Neuron (in vitro differentiated cells): Measurements from ENCODE around the gene MUC4.
"Not testable (repeated sequence)": the region's sequence is repeated elsewhere in the genome, so short reads cannot be mapped to it uniquely, and the experiment has no call there.

Experiments
- H2AFZ ChIP-seq: one replicate; pipeline ENCODE4 v1.6.1; 2013; ENCODE audit warnings: low read depth, mild to moderate bottlenecking, inconsistent platforms, low read length, moderate library complexity
- H3K27me3 ChIP-seq: one replicate; pipeline ENCODE4 v1.6.1; 2013; ENCODE audit warnings: low read length; ENCODE audit not compliant: insufficient read depth
- H3K36me3 ChIP-seq: one replicate; pipeline ENCODE4 v1.6.1; 2013; ENCODE audit warnings: low read length; ENCODE audit not compliant: insufficient read depth
- H3K4me1 ChIP-seq: one replicate; pipeline ENCODE4 v1.6.1; 2013; ENCODE audit warnings: low read length; ENCODE audit not compliant: insufficient read depth
- H3K4me3 ChIP-seq: 2 replicates; pipeline ENCODE4 v1.5.1; 2013; ENCODE audit warnings: mild to moderate bottlenecking, low read length, moderate library complexity
- H3K9me3 ChIP-seq: one replicate; pipeline ENCODE4 v1.6.1; 2013; ENCODE audit warnings: low read length

The MUC4 gene

GRCh38 chr3:195711813-195712534 is 99.8 kb downstream of the MUC4 start:
- Histone ChIP-seq H2AFZ (no peak overlapping the region), H3K4me1 (no peaks in the 10 kb centered on the region), H3K36me3 (peaks cover 4% of the 10 kb centered on the region), H3K27me3 (peaks cover 7% of the 10 kb centered on the region), H3K4me3 (no peak overlapping the region), H3K9me3 (peaks cover 14% of the 10 kb centered on the region)

GRCh38 chr3:195711091-195711812 is 100.5 kb downstream of the MUC4 start:
- H3K9me3 ChIP-seq, result peaks cover 14% of the 10 kb centered on the region
- not testable (repeated sequence) for H3K36me3 ChIP-seq, H2AFZ ChIP-seq, H3K4me1 ChIP-seq, H3K27me3 ChIP-seq, H3K4me3 ChIP-seq

GRCh38 chr3:195710126-195710905 is 101.4 kb downstream of the MUC4 start:
- not testable (repeated sequence) for H3K36me3 ChIP-seq, H2AFZ ChIP-seq, H3K9me3 ChIP-seq, H3K4me1 ChIP-seq, H3K27me3 ChIP-seq, H3K4me3 ChIP-seq

GRCh38 chr3:195709676-195710085 is 102.0 kb downstream of the MUC4 start:
- H3K27me3 ChIP-seq, result no peaks in the 10 kb centered on the region
- no peak overlapping the region for H2AFZ ChIP-seq
- H3K4me1 ChIP-seq, result no peaks in the 10 kb centered on the region
- peaks cover 4% of the 10 kb centered on the region for H3K9me3 ChIP-seq
- H3K36me3 ChIP-seq, result peaks cover 4% of the 10 kb centered on the region
- H3K4me3 ChIP-seq, result no peak overlapping the region

GRCh38 chr3:195708626-195709481 is 102.9 kb downstream of the MUC4 start:
- Histone ChIP-seq H2AFZ (no peak overlapping the region), H3K27me3 (no peaks in the 10 kb centered on the region), H3K9me3 (no peaks in the 10 kb centered on the region), H3K4me1 (no peaks in the 10 kb centered on the region), H3K4me3 (no peak overlapping the region), H3K36me3 (peaks cover 4% of the 10 kb centered on the region)

- no peaks in the 10 kb centered on the region for H3K9me3 ChIP-seq
- no peak overlapping the region for H3K4me3 ChIP-seq
- H3K4me1 ChIP-seq, result no peaks in the 10 kb centered on the region
- no peak overlapping the region for H2AFZ ChIP-seq
- H3K27me3 ChIP-seq, result no peaks in the 10 kb centered on the region
- H3K36me3 ChIP-seq, result peaks cover 4% of the 10 kb centered on the region
Observed at GRCh38 chr3:195708061-195708460, 103.7 kb downstream of the MUC4 start.

- Histone ChIP-seq H2AFZ (no peak overlapping the region), H3K9me3 (no peaks in the 10 kb centered on the region), H3K4me3 (no peak overlapping the region), H3K36me3 (peaks cover 4% of the 10 kb centered on the region), H3K4me1 (no peaks in the 10 kb centered on the region), H3K27me3 (no peaks in the 10 kb centered on the region)
Observed at GRCh38 chr3:195705081-195705991, 106.4 kb downstream of the MUC4 start.

GRCh38 chr3:195704433-195704999 is 107.2 kb downstream of the MUC4 start:
- peaks cover 6% of the 10 kb centered on the region for H3K36me3 ChIP-seq
- no peak overlapping the region for H2AFZ ChIP-seq
- H3K4me3 ChIP-seq, result no peak overlapping the region
- no peaks in the 10 kb centered on the region for H3K27me3 ChIP-seq
- H3K4me1 ChIP-seq, result no peaks in the 10 kb centered on the region
- no peaks in the 10 kb centered on the region for H3K9me3 ChIP-seq

- Histone ChIP-seq H3K4me3 (no peak overlapping the region), H3K36me3 (peaks cover 8% of the 10 kb centered on the region), H3K9me3 (no peaks in the 10 kb centered on the region), H3K27me3 (no peaks in the 10 kb centered on the region), H2AFZ (no peak overlapping the region), H3K4me1 (no peaks in the 10 kb centered on the region)
Observed at GRCh38 chr3:195703776-195704175, 108.0 kb downstream of the MUC4 start.

- Histone ChIP-seq H3K9me3 (no peaks in the 10 kb centered on the region), H3K4me3 (no peak overlapping the region), H3K36me3 (peaks cover 9% of the 10 kb centered on the region), H2AFZ (no peak overlapping the region), H3K27me3 (no peaks in the 10 kb centered on the region), H3K4me1 (peaks cover 11% of the 10 kb centered on the region)
Observed at GRCh38 chr3:195701042-195701915, 110.5 kb downstream of the MUC4 start.

GRCh38 chr3:195700319-195700718 is 111.4 kb downstream of the MUC4 start:
- peaks cover 9% of the 10 kb centered on the region for H3K36me3 ChIP-seq
- H2AFZ ChIP-seq, result no peak overlapping the region
- H3K4me1 ChIP-seq, result peaks cover 11% of the 10 kb centered on the region
- H3K4me3 ChIP-seq, result no peak overlapping the region
- no peaks in the 10 kb centered on the region for H3K9me3 ChIP-seq
- no peaks in the 10 kb centered on the region for H3K27me3 ChIP-seq
